Endothelial cell of umbilical vein (primary cell): ENCODE measurements around the gene RHEBL1. TPM values are rescaled to one million over a fixed set of nuclear protein-coding genes. Genes with fewer than 3 reads are reported as not detected.

ENCODE experiments used
- BruUV-seq: library from RNA; stranded (reverse); fragments of 400-500 nt; replicated peaks from 2 replicates; lab custom pipeline; 2021; lab: Mats Ljungman, UMichigan
- CTCF ChIA-PET: fragments of 300-600, 350-600 bp; sonication (Branson Sonifier 250); formaldehyde crosslinking; loops from one replicate; lab custom pipeline; 2021; ENCODE audit warnings: antibody characterized with exemption, inconsistent platforms; lab: Charles Lee
- POLR2A ChIA-PET: fragments of 300-600, 350-600 bp; sonication (Branson Sonifier 250); formaldehyde crosslinking; loops from one replicate; lab custom pipeline; 2021; ENCODE audit warnings: antibody characterized with exemption, inconsistent platforms; lab: Charles Lee
- DNase-seq: peaks from one replicate; pipeline ENCODE4 v3.0.0-alpha.2; 2011; ENCODE audit warnings: low read depth, low spot score
- FAIRE-seq: peaks from 2 replicates; lab custom pipeline; 2011; peaks lifted over from hg19 to GRCh38; lab: Jason Lieb, UNC
- H2AFZ ChIP-seq: 2 replicates; pipeline ENCODE4 v1.6.0; 2012; ENCODE audit warnings: low read depth, low read length, control low read depth, inconsistent platforms
- H3K27ac ChIP-seq: 2 replicates; pipeline ENCODE4 v1.5.1; 2011; ENCODE audit warnings: low read depth, mild to moderate bottlenecking, control low read depth, low read length, moderate library complexity; ENCODE audit not compliant: insufficient read depth
- H3K27me3 ChIP-seq, 2 experiments: 2 replicates each; pipeline versions ENCODE4 v1.6.0 to v1.6.1; 2011; ENCODE audit warnings: low read length in 2 of 2, mixed read lengths in 1 of 2; ENCODE audit not compliant: control insufficient read depth in 2 of 2, insufficient read depth in 2 of 2
- H3K36me3 ChIP-seq, 2 experiments: 2 replicates in 1 of 2; 3 replicates in 1 of 2; pipeline ENCODE4 v1.5.1; 2011; ENCODE audit warnings: low read length in 2 of 2, mild to moderate bottlenecking in 1 of 2, moderate library complexity in 1 of 2; ENCODE audit not compliant: control insufficient read depth in 2 of 2, insufficient read depth in 2 of 2; ENCODE audit errors: extremely low read depth in 1 of 2
- H3K4me1 ChIP-seq: 3 replicates; pipeline ENCODE4 v1.5.1; 2011; ENCODE audit warnings: mild to moderate bottlenecking, low read length; ENCODE audit not compliant: control insufficient read depth, insufficient read depth; ENCODE audit errors: extremely low read depth
- H3K4me2 ChIP-seq: 2 replicates; pipeline ENCODE4 v1.6.1; 2011; ENCODE audit warnings: low read length, control low read depth, mixed read lengths; ENCODE audit not compliant: insufficient read depth
- H3K4me3 ChIP-seq, 3 experiments: fragments of 200-600 bp in 1 of 3; sonication (generic), shearing (Covaris generic) in 1 of 3; replicated peaks in 1 of 3; 2 replicates each; pipeline ENCODE4 v1.5.1; 2011 to 2016; ENCODE audit warnings: control low read depth in 3 of 3, low read length in 3 of 3, mild to moderate bottlenecking in 2 of 3, inconsistent platforms in 1 of 3, low read depth in 1 of 3, moderate library complexity in 1 of 3; ENCODE audit not compliant: insufficient read depth in 1 of 3
- H3K79me2 ChIP-seq: 2 replicates; pipeline ENCODE4 v1.6.0; 2012; ENCODE audit warnings: low read length, inconsistent platforms; ENCODE audit not compliant: control insufficient read depth, insufficient read depth
- H3K9ac ChIP-seq: replicated peaks from 2 replicates; pipeline ENCODE3; 2011; ENCODE audit warnings: low read length, control low read depth; ENCODE audit not compliant: insufficient read depth; ENCODE audit errors: extremely low read depth
- H3K9me1 ChIP-seq: replicated peaks from 3 replicates; pipeline ENCODE4 v1.6.0; 2011; ENCODE audit warnings: mild to moderate bottlenecking, low read length; ENCODE audit not compliant: control insufficient read depth, insufficient read depth; ENCODE audit errors: extremely low read depth
- H3K9me3 ChIP-seq: replicated peaks from 2 replicates; pipeline ENCODE4 v1.5.1; 2012; ENCODE audit warnings: low read length, inconsistent platforms; ENCODE audit not compliant: control insufficient read depth, insufficient read depth
- H4K20me1 ChIP-seq: replicated peaks from 2 replicates; pipeline ENCODE3; 2011; ENCODE audit warnings: mild to moderate bottlenecking, low read length; ENCODE audit not compliant: control insufficient read depth, insufficient read depth; ENCODE audit errors: extremely low read depth
- EZH2 ChIP-seq: IDR thresholded peaks from 2 replicates; pipeline ENCODE4 v1.6.1; 2012; ENCODE audit warnings: borderline replicate concordance, low read depth, mild to moderate bottlenecking, moderate library complexity, low read length, inconsistent platforms; ENCODE audit not compliant: severe bottlenecking
- FOS ChIP-seq: IDR thresholded peaks from 2 replicates; pipeline ENCODE4 v1.6.1; 2011; ENCODE audit warnings: mild to moderate bottlenecking, low read length, moderate library complexity, borderline replicate concordance; ENCODE audit not compliant: insufficient read depth
- GATA2 ChIP-seq: IDR thresholded peaks from 2 replicates; pipeline ENCODE4 v1.7.0; 2011; ENCODE audit warnings: low read depth, mild to moderate bottlenecking, moderate library complexity, mixed read lengths, low read length; ENCODE audit not compliant: insufficient read length, insufficient read depth
- MAX ChIP-seq: IDR thresholded peaks from 2 replicates; pipeline ENCODE4 v1.6.1; 2011; ENCODE audit not compliant: insufficient read depth, insufficient read length
- MYC ChIP-seq: IDR thresholded peaks from one replicate; pipeline ENCODE4 v1.6.1; 2011; ENCODE audit warnings: mild to moderate bottlenecking, low read depth, low read length
- POLR2A ChIP-seq: IDR thresholded peaks from 2 replicates; pipeline ENCODE4 v1.6.1; 2012; ENCODE audit warnings: low read depth, mild to moderate bottlenecking, control low read depth, low read length
- POLR2AphosphoS5 ChIP-seq: IDR thresholded peaks from 2 replicates; pipeline ENCODE4 v1.6.1; 2012; ENCODE audit warnings: low read depth, mild to moderate bottlenecking, control low read depth, low read length, moderate library complexity; ENCODE audit not compliant: insufficient read depth
- dilution Hi-C: fragments of 300-500 bp; cut with MboI; formaldehyde crosslinking; loops from one replicate; pipeline ENCODE4 v1.15.0; 2019; ENCODE audit warnings: low sequenced_read_pairs; ENCODE audit not compliant: extremely low pct_ligation_motif_present
- intact Hi-C: fragments of 100-400 bp; cut with micrococcal nuclease; formaldehyde crosslinking; loops from one replicate; pipeline ENCODE4 v1.10.0; 2022
- polyA plus RNA-seq, 4 experiments: library from polyadenylated mRNA; depleted of rRNA in 3 of 4; stranded (reverse) in 3 of 4; unstranded in 1 of 4; fragments of >200 nt; gene quantifications; 2 replicates each; pipeline versions ENCODE4 v1.2.1 to v1.2.3, GENCODE V29; 2011 to 2012; ENCODE audit warnings: missing spikeins in 1 of 4
- total RNA-seq: library from RNA; stranded (reverse); gene quantifications from 2 replicates; pipeline ENCODE4 v1.2.3, GENCODE V29; 2021

The RHEBL1 gene
- total and polyA plus RNA-seq, 2 donors (not counting 3 experiments of a cell fraction or from before 2014, with no cell fraction given), result 2.6 to 2.7 TPM

GRCh38 chr12:49022558-49023178 lies 47.1 kb downstream of the RHEBL1 start:
- H3K4me3 ChIP-seq, result no peak overlapping the region
- no peak for DNase-seq
- POLR2A ChIA-PET, result no interaction called here
- CTCF ChIA-PET, result interaction anchor here (1.0 to 3.3 kb wide), 4 partner anchors 21 to 26 kb away, joined by 3 to 16 read pairs (median 7); no protein-coding TSS in a partner anchor
- no peaks in the 10 kb centered on the region for H3K9me1 ChIP-seq
- H3K4me1 ChIP-seq, result peaks cover 11% of the 10 kb centered on the region
- no peak overlapping the region for H3K4me2 ChIP-seq
- no peak overlapping the region for H3K27ac ChIP-seq
- intact Hi-C loops, result no loop called here
- H2AFZ ChIP-seq, result no peak overlapping the region
- peaks cover 3% of the 10 kb centered on the region for H3K79me2 ChIP-seq
- TF ChIP-seq GATA2 (no peak), POLR2A (no peak), MAX (no peak), EZH2 (no peak), POLR2AphosphoS5 (no peak), FOS (no peak), MYC (no peak)
- FAIRE-seq, result no peak
- dilution Hi-C loops, result no loop called here
- no peaks in the 10 kb centered on the region for H3K27me3 ChIP-seq
- no peak overlapping the region for H3K9ac ChIP-seq
- peaks cover 21 to 43% of the 10 kb centered on the region in 2 experiments for H3K36me3 ChIP-seq
- BruUV-seq, result no TSS peak
- no peaks in the 10 kb centered on the region for H3K9me3 ChIP-seq
- H4K20me1 ChIP-seq, result no peaks in the 10 kb centered on the region
